ENCODE measurements around the gene TBC1D9B. TPM values are rescaled to one million over a fixed set of nuclear protein-coding genes. Genes with fewer than 3 reads are reported as not detected.

The TBC1D9B gene
- total RNA-seq, 1 experiment from 2014 or later: 70.9 TPM

DNA sequence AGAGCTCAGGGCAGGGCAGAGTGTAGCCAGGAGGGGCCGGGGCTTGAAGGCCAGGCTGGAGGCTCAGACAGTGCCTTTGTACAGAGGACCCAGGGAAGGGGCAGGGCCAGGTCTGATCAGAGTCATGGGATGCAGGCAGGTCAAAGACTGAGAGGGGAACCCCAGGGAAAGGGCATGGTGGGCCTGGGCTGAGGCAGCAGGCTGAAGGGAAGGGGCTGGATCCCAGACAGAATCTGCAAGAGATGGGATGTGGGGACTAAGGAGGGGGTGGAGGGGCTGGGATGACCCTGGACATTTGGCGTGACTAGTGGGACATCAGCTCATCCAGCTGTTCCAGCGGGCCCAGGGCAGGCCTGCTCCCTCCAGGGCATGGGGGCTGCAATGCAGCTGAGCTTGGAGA, 33.6 kb downstream of the TBC1D9B start:
- Mint-ChIP-seq H3K9me3 (no peaks in the 10 kb centered on the region), H3K27ac (no peak overlapping the region), H3K27me3 (ENCODE audit: low read depth) (no peaks in the 10 kb centered on the region), H3K36me3 (peaks cover 34% of the 10 kb centered on the region), H3K4me1 (no peaks in the 10 kb centered on the region), H3K4me3 (no peak overlapping the region)
- ChIA-PET CTCF (interaction anchor here (1.2 kb wide), 1 partner anchor 72 kb away, joined by 3 read pairs; no protein-coding TSS in a partner anchor), POLR2A (no interaction called here)
- TF ChIP-seq, protein P1, sequence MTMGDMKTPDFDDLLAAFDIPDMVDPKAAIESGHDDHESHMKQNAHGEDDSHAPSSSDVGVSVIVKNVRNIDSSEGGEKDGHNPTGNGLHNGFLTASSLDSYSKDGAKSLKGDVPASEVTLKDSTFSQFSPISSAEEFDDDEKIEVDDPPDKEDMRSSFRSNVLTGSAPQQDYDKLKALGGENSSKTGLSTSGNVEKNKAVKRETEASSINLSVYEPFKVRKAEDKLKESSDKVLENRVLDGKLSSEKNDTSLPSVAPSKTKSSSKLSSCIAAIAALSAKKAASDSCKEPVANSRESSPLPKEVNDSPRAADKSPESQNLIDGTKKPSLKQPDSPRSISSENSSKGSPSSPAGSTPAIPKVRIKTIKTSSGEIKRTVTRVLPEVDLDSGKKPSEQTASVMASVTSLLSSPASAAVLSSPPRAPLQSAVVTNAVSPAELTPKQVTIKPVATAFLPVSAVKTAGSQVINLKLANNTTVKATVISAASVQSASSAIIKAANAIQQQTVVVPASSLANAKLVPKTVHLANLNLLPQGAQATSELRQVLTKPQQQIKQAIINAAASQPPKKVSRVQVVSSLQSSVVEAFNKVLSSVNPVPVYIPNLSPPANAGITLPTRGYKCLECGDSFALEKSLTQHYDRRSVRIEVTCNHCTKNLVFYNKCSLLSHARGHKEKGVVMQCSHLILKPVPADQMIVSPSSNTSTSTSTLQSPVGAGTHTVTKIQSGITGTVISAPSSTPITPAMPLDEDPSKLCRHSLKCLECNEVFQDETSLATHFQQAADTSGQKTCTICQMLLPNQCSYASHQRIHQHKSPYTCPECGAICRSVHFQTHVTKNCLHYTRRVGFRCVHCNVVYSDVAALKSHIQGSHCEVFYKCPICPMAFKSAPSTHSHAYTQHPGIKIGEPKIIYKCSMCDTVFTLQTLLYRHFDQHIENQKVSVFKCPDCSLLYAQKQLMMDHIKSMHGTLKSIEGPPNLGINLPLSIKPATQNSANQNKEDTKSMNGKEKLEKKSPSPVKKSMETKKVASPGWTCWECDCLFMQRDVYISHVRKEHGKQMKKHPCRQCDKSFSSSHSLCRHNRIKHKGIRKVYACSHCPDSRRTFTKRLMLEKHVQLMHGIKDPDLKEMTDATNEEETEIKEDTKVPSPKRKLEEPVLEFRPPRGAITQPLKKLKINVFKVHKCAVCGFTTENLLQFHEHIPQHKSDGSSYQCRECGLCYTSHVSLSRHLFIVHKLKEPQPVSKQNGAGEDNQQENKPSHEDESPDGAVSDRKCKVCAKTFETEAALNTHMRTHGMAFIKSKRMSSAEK (CRISPR knock-in tag; IDR thresholded peaks at IDR 0.05; ENCODE audit: borderline replicate concordance): no peak
- TF ChIP-seq TCF7 (CRISPR knock-in tag; IDR thresholded peaks at IDR 0.05; ENCODE audit: low read depth) (no peak), JAZF1 (CRISPR knock-in tag; IDR thresholded peaks at IDR 0.05) (no peak), ZNF232 (CRISPR knock-in tag; IDR thresholded peaks at IDR 0.05) (no peak)
- TF ChIP-seq, protein P2, sequence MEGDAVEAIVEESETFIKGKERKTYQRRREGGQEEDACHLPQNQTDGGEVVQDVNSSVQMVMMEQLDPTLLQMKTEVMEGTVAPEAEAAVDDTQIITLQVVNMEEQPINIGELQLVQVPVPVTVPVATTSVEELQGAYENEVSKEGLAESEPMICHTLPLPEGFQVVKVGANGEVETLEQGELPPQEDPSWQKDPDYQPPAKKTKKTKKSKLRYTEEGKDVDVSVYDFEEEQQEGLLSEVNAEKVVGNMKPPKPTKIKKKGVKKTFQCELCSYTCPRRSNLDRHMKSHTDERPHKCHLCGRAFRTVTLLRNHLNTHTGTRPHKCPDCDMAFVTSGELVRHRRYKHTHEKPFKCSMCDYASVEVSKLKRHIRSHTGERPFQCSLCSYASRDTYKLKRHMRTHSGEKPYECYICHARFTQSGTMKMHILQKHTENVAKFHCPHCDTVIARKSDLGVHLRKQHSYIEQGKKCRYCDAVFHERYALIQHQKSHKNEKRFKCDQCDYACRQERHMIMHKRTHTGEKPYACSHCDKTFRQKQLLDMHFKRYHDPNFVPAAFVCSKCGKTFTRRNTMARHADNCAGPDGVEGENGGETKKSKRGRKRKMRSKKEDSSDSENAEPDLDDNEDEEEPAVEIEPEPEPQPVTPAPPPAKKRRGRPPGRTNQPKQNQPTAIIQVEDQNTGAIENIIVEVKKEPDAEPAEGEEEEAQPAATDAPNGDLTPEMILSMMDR (IDR thresholded peaks at IDR 0.05): no peak
- TF ChIP-seq, protein P3, sequence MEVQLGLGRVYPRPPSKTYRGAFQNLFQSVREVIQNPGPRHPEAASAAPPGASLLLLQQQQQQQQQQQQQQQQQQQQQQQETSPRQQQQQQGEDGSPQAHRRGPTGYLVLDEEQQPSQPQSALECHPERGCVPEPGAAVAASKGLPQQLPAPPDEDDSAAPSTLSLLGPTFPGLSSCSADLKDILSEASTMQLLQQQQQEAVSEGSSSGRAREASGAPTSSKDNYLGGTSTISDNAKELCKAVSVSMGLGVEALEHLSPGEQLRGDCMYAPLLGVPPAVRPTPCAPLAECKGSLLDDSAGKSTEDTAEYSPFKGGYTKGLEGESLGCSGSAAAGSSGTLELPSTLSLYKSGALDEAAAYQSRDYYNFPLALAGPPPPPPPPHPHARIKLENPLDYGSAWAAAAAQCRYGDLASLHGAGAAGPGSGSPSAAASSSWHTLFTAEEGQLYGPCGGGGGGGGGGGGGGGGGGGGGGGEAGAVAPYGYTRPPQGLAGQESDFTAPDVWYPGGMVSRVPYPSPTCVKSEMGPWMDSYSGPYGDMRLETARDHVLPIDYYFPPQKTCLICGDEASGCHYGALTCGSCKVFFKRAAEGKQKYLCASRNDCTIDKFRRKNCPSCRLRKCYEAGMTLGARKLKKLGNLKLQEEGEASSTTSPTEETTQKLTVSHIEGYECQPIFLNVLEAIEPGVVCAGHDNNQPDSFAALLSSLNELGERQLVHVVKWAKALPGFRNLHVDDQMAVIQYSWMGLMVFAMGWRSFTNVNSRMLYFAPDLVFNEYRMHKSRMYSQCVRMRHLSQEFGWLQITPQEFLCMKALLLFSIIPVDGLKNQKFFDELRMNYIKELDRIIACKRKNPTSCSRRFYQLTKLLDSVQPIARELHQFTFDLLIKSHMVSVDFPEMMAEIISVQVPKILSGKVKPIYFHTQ (CRISPR knock-in tag; IDR thresholded peaks at IDR 0.05): no peak
- ATAC-seq (no peak), DNase-seq (ENCODE audit: low spot score) (no peak)

DNA sequence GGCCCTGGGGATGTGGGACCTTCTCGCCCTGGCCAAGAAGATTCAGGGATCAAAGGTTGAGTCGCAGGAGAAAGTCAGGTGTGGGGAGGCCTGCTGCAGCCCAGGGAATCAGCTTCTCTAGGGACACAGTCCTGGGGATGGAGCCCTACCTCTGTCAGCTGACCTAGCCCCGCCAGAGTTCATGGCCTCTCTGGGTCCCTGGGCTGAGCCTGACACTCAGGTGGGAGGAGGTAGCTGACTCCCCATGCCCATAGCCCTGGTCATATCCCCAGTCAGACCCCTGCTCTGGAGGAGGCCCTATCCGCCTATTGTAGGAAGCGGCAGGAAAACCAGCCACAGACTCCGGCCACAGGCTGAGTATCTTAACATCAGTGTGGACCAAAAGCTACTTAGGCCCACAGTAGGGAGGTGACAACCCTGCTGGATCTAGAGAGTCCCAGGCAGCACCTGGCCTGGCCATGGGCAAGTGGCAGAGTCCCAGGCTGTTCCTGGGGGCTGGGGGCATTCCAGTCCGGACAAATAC, 34.0 kb downstream of the TBC1D9B start:
- no peak for TF ChIP-seq JUN (CRISPR knock-in tag; IDR thresholded peaks at IDR 0.05)
- no peak for TF ChIP-seq RORB (CRISPR knock-in tag; IDR thresholded peaks at IDR 0.05)
- no peak for TF ChIP-seq ZNF138 (CRISPR knock-in tag; conservative IDR thresholded peaks at IDR 0.05)
- no peak for TF ChIP-seq TCF7 (CRISPR knock-in tag; IDR thresholded peaks at IDR 0.05; ENCODE audit: low read depth)
- TF ChIP-seq, protein P4, sequence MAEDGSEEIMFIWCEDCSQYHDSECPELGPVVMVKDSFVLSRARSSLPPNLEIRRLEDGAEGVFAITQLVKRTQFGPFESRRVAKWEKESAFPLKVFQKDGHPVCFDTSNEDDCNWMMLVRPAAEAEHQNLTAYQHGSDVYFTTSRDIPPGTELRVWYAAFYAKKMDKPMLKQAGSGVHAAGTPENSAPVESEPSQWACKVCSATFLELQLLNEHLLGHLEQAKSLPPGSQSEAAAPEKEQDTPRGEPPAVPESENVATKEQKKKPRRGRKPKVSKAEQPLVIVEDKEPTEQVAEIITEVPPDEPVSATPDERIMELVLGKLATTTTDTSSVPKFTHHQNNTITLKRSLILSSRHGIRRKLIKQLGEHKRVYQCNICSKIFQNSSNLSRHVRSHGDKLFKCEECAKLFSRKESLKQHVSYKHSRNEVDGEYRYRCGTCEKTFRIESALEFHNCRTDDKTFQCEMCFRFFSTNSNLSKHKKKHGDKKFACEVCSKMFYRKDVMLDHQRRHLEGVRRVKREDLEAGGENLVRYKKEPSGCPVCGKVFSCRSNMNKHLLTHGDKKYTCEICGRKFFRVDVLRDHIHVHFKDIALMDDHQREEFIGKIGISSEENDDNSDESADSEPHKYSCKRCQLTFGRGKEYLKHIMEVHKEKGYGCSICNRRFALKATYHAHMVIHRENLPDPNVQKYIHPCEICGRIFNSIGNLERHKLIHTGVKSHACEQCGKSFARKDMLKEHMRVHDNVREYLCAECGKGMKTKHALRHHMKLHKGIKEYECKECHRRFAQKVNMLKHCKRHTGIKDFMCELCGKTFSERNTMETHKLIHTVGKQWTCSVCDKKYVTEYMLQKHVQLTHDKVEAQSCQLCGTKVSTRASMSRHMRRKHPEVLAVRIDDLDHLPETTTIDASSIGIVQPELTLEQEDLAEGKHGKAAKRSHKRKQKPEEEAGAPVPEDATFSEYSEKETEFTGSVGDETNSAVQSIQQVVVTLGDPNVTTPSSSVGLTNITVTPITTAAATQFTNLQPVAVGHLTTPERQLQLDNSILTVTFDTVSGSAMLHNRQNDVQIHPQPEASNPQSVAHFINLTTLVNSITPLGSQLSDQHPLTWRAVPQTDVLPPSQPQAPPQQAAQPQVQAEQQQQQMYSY (CRISPR knock-in tag; IDR thresholded peaks at IDR 0.05): no peak
- TF ChIP-seq, protein P3 (CRISPR knock-in tag; IDR thresholded peaks at IDR 0.05): no peak
- no peak for TF ChIP-seq IRF2 (CRISPR knock-in tag; IDR thresholded peaks at IDR 0.05; ENCODE audit: borderline replicate concordance, low read depth)
- ChIA-PET POLR2A (no interaction called here), CTCF (no interaction called here)
- no peaks in the 10 kb centered on the region for H3K9me3 Mint-ChIP-seq
- DNase-seq (ENCODE audit: low spot score) (no peak), ATAC-seq (no peak)
- no peaks in the 10 kb centered on the region for H3K4me1 Mint-ChIP-seq
- peaks cover 34% of the 10 kb centered on the region for H3K36me3 Mint-ChIP-seq
- no peaks in the 10 kb centered on the region for H3K27me3 Mint-ChIP-seq (ENCODE audit: low read depth)
- H3K27ac Mint-ChIP-seq: no peak overlapping the region
- H3K4me3 Mint-ChIP-seq: no peak overlapping the region
